ENCODE data around the gene MEAK7.

MEAK7 gene

GRCh38 chr16:84504420-84505248, at the start of gene MEAK7:
MEAK7 (minus strand) TSS chr16:84504659; CDS start chr16:84498086, 6,573 bp downstream.
- DNase-seq = no peak

- DNase-seq = no peak
Observed at GRCh38 chr16:84553873-84554399, 49.5 kb upstream of the MEAK7 start.

GRCh38 chr16:84552135-84552534, 47.7 kb upstream of the MEAK7 start:
- DNase-seq = no peak

GRCh38 chr16:84550096-84550495, 45.6 kb upstream of the MEAK7 start:
- no peak for DNase-seq

GRCh38 chr16:84548971-84549844, 44.7 kb upstream of the MEAK7 start:
- DNase-seq = no peak

- no peak for DNase-seq
Observed at GRCh38 chr16:84548508-84548907, 44.0 kb upstream of the MEAK7 start.

- no peak for DNase-seq
Observed at GRCh38 chr16:84547546-84548061, 43.1 kb upstream of the MEAK7 start.

GRCh38 chr16:84546669-84547545, 42.4 kb upstream of the MEAK7 start:
- no peak for DNase-seq

- DNase-seq = peak; percentile 57
Observed at GRCh38 chr16:84545114-84545737, 40.8 kb upstream of the MEAK7 start.

GRCh38 chr16:84544031-84544773, 39.7 kb upstream of the MEAK7 start:
- DNase-seq = peak; percentile 59

GRCh38 chr16:84543253-84543652, 38.8 kb upstream of the MEAK7 start:
- DNase-seq = no peak

- DNase-seq = no peak
Observed at GRCh38 chr16:84541999-84542817, 37.7 kb upstream of the MEAK7 start.

GRCh38 chr16:84540194-84540593, 35.7 kb upstream of the MEAK7 start:
- no peak for DNase-seq

GRCh38 chr16:84538222-84538840, 33.9 kb upstream of the MEAK7 start:
- DNase-seq = no peak

GRCh38 chr16:84537491-84538151, 33.2 kb upstream of the MEAK7 start:
- DNase-seq = no peak

GRCh38 chr16:84535851-84536250, 31.4 kb upstream of the MEAK7 start:
- no peak for DNase-seq

GRCh38 chr16:84535408-84535807, 30.9 kb upstream of the MEAK7 start:
- no peak for DNase-seq

- no peak for DNase-seq
Observed at GRCh38 chr16:84534815-84535214, 30.4 kb upstream of the MEAK7 start.

- DNase-seq = no peak
Observed at GRCh38 chr16:84532855-84533486, 28.5 kb upstream of the MEAK7 start.
